SW480 (cell line): ENCODE results near the gene EIF5A.

Experiments
- DNase-seq: peaks from one replicate; pipeline ENCODE4 v3.0.0-alpha.2; 2016; ENCODE audit warnings: low spot score

EIF5A gene

DNA sequence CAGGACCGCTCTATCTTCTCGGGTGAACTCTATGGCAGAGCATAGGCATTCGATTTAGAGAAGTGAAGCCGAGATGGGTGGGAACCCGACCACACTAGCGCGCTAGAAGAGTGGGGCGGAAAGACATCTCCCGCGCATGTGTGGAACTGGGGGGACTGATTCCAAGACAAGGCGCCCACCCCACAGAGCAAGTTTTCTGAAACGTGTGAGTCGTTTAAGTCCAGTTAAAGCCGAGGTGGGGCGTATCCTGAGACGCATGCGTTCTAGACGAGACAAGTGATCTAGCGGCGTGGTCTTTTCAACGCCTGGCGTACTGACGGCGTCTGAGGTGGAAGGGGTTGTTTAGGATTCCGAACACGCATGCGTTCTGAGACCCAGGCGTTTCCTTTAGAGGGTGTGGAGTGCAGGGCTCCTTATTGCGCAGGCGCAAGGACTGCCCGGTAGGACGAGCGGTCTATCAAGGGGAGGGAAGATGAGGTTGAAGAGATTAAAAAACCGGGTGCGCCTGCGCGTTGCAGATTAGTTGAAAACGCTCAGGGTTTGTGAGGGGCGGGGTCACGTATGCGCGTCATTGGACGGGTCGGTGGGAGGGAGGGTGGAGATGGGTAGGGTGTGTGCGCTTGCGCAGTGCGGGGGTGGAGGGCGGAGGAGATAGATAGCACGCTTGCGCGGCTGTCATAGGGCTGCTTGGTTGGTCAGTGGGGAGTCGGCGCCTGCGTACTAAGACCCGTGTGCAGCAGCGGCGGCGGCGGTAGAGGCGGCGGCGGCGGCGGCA lies at the start of gene EIF5A:
Gene EIF5A, plus strand, starts transcription at position 718 of the 775 bp plus-strand sequence. CDS start 2,008 bp downstream, outside the sequence.
- peak; percentile 99 for DNase-seq

DNA sequence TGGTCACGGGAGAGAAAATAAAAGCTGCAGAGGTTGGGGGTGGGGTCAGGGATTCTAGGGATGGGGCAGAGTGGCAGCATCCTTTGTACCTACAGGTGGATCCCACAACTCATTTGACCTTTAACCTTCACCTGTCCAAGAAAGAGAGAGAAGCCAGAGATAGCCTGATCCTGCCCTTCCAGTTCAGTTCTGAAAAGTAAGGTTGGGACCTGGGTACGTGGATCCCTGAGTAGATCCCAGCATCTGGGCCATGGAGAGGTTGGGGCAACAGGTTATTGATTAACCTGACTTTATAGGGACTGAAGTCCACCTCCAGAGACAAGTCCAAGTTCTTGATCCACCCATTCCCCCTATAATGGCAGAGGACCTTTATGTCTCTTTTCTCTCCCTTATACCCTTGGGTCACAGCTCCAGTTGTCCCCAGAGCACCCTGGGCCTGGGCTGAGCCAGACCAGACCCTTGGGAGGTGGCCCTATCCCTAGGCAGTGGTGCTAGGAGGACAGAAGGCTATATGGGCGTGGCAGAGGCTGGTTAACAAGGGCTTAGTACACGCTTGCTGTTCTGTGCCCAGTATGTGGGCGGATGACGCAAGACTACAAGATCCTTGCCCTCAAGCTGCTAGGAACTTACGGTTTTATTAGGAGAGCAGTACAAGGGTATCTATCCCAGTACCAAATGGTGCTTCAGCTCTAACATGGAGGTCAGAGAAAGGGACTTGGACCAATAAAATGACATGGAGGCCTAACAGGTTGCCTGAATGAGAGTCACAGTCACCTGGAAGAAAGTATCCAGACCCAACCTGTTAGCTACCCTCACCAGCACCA lies 48.5 kb upstream of the EIF5A start:
- DNase-seq = peak; percentile 85

DNA sequence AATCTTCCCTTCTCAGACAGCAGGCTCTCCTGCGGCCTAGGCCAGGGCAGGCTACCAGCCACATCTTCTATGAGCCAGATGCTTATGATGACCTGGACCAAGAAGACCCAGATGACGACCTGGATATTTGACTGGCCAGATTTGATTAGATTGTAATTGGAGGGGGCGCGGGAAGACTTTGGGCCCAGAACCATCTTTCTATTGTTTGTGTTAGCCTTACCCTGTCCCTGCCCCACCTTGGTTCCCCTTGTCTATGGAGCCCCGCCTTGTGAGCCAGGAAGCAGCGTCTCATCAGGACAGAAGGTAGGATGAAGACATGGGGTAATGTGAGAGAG lies 47.9 kb upstream of the EIF5A start:
- DNase-seq = no peak

DNA sequence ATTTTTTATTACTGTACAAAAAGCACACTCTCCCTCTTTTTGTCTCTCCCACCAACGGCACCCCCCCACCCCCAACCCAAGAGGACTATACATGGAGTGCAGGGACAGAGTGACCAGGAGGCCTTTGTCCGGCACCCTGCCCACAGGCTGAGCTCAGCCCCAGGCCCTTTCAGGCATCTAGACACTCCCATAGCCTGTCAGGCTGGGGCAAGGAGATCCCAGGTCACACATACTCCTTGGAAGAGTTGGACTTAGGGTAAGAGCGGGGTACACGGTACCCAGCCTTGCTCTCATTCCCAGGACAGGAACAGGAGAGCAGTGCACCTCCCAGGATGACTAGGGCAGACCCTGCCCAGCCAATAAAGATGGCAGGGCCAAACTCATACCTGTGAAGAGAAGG lies 47.3 kb upstream of the EIF5A start:
- no peak for DNase-seq

DNA sequence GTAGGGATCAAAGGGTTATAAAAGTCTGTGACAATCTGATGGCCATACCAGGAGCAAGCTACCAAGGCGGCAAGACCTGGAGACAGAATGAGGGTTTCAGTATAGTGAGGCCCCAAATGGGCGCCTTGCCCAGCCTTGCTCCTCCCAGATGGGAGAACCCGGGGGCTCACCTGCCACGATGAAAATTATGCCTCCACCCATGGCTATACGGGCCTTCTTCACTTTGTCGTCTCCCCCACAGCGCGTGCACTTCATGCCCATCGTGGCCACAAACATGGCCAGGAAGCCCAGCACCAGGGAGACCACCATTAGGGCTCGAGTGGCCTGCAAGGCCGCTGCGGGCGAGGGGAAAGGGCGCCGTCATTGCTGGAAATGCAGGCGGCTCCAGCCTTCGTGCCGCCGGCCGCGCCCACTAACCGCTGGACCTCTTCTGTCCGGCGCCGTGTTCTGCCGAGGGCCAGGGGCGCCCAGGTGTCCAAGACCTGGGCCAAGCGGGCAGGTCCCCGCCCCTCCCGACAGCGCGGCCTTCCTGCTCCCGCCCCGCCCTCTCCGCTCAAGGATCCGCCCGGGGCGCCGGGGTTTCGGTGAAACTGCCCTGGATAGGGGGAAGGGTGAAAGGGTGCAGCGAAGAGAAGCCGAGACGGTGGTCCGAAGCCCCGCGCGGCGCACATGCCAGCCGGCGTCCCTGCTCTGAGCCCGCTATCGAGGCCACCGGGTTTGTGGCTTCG lies 46.6 kb upstream of the EIF5A start:
- peak; percentile 74 for DNase-seq

DNA sequence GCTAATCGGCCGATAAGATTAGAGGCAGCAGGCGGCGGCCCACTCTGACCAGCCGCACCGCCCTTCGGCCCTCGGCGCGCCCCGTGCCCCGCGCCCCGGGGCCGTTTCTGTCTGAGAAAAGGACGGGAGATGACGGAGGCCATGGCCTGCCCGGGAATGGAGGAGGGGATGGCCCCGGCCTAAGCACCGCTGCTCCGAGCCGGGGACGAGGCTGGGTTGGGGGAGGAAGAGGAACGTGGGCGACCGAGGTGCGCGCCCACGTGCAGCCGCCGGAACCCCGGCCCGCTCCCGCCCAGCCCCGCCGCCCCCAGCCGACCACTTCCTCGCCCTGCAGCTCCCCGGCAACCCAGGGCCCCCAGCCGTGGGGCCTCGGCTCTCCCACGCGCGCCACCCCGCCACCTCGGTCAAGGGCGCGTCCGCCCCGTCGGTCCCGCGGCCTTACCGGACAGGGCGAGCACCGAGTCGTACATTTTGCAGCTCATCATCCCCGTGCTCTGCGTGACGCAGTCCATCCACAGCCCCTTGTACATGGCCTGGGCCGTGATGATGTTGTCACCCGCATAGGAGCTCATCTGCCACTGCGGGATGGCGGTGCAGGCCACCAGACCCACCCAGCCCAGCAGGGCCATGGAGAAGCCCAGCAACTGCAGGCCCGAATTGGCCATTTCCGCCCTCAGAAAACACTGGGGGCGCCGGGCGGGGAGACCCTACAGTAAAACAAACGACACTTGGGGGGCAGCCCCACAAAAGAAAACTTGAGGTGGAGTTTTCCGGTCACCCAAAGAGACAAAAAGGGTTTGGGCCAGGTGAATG lies 45.8 kb upstream of the EIF5A start:
- DNase-seq = no peak

DNA sequence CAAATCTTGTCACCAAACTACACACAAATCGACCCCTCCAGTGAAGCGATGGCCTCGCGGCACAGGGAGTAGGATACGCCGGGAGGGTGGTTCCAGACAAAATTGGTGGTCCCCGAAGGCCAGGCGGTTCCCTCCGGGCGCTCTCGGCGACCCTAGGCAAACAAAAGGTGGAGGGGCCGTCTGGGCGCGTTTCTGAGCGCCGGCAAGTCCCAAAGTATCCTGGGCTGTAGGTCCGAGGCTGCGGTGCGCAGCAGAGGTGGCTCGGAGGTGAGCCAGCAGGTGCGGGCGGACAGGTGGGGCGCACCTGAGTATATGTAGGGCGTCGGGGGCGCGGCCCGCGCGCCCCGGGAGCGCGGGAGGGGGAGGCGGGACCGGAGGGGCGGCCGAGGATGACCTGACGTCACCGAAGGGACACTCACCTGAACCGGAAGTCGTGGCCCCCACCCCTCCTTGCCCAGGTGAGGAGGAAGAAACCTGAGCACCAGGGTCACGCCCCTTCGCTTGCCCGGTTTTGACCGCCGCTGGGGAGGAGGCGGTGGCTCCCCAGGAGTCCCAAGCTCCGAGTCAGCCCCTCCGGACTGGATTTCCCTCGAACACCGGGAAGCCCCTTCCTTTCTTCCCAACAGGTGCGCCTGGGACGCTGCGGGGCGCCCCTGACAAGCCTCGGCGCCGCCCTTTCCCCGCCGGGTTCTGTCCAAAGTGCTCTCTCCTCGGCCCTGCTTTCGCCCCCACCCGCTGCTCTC lies 45.1 kb upstream of the EIF5A start, which contains the start of gene CLDN7:
Gene CLDN7, minus strand, starts transcription at position 287 of the 743 bp plus-strand sequence. CDS start 435 bp downstream, outside the sequence.
- DNase-seq = peak; percentile 91

DNA sequence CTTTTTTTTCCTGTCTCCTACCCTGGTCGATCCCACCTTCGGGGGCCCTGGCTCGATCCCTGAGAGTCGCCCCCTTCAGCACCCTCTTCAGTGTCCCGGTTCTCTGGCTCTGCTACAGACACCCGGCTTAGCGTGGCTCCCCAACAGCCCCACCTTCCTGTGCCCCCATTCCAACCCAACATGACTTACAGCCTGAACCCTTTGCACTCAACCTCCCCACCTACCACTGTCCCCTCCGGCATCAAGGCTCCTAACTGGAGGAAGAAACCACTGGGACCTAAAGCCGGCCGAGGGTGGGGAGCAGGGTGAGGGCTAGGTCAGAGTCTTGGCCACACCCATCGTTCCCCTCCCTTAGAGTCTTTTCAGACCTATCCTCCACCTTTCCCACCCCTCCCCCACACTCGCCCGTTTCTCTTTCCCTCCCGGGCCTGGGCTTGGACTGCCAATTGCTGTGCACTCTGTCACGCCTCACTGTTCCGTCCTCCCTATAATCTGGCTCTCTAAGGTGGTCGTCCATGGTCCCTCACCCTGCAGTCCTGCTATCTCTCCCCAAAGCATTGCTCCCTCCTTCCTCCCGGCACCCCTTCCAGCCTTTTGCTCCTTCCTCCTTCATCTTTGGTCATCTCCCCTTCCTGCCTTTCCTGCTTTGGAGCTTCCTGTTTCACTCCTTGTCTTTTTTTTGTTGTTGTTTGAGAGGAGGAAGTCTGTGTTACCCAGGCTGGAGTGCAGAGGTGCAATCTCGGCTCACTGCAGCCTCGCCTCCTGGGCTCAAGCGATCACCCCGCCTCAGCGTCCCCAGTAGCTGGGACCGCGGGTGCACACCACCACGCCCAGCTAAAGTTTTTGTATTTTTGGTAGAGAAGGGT lies 44.3 kb upstream of the EIF5A start:
- DNase-seq = peak; percentile 74

DNA sequence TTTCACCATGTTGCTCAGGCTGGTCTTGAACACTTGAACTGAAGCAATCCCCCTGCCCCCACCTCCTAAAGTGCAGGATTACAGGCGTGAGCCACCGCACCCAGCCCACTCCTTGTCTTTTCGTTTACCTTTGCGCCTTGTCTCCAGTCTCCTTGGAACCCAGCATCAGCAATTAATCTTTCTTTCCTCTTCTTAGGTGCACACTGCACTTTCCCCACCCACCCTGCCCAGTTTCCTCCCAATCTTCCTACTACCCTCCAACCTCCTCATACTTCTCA lies 43.7 kb upstream of the EIF5A start:
- DNase-seq = no peak

DNA sequence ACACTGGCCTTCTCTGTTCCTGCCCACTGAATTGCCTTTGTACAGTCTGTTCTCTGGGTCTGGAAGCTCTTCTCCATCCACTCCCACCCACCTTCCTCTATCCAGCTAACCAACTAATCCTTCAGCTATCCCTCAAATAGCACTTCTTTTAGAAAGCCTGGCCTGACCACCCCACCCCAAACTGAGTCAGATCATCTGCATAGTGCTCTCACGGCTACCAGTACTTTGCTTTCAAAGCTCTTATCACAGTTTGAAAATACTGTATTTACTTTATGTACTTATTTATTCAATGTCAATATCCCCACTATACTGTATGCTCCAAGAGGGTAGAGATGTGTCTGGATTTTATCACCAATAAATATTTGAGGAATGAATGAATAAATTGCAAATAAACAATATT lies 40.6 kb upstream of the EIF5A start:
- DNase-seq = no peak

DNA sequence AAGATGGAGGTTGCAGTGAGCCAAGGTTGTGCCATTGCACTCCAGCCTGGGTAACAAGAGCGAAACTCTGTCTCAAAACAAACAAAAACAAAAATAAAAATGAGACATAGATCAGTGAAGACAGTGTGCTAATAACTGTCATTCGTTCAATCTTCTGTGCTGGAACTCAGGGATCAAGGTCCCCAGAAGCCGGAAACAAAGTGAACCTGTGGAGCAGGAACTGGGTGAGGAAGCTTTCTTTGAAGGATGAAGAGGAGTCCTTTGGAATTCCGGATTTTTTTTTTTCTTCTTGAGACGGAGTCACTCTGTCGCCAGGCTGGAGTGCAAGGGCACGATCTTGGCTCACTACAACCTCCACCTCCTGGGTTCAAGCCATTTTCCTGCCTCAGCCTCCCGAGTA lies 28.0 kb upstream of the EIF5A start:
- DNase-seq = no peak

DNA sequence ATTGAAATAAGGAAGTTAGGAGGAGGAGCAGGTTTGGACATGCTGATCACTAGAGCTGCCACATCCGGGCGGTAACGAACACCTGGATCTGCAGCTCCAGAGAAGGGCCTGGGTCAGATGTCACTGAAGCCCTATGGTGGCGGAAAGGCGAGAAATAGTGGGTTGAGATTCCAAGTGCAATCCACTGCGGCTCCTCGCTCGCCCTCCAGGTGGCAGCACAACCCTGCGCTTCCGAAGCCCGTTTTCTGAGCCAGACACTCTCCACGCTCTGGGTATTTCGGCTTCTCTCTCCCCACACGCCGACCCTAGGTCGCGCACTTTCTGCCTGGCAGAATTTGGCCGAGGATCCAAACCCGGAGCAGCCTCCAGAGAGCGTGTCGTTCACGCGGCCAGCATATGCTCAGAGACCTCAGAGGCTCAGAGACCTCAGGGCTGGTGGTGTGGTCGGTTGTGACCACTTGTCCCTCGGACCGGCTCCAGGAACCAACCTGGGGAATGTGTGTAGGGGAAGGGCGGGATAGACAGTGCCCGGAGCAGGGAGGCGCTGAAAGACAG lies 26.8 kb upstream of the EIF5A start:
- DNase-seq = peak; percentile 90

DNA sequence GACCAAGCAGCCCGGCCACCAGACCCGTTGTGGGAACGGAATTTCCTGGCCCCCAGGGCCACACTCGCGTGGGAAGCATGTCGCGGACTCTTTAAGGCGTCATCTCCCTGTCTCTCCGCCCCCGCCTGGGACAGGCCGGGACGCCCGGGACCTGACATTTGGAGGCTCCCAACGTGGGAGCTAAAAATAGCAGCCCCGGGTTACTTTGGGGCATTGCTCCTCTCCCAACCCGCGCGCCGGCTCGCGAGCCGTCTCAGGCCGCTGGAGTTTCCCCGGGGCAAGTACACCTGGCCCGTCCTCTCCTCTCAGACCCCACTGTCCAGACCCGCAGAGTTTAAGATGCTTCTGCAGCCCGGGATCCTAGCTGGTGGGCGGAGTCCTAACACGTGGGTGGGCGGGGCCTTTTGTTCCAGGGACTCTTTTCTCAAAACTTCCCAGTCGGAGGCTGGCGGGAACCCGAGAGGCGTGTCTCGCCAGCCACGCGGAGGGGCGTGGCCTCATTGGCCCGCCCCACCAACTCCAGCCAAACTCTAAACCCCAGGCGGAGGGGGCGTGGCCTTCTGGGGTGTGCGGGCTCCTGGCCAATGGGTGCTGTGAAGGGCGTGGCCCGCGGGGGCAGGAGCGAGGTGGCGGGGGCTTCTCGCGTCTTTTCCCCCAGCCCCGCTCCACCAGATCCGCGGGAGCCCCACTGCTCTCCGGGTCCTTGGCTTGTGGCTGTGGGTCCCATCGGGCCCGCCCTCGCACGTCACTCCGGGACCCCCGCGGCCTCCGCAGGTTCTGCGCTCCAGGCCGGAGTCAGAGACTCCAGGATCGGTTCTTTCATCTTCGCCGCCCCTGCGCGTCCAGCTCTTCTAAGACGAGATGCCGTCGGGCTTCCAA lies 26.1 kb upstream of the EIF5A start, which contains the start of gene SLC2A4:
Gene SLC2A4, plus strand, starts transcription at position 645 of the 879 bp plus-strand sequence. Its CDS starts 217 bp downstream, at position 862.
- DNase-seq = peak; percentile 94

DNA sequence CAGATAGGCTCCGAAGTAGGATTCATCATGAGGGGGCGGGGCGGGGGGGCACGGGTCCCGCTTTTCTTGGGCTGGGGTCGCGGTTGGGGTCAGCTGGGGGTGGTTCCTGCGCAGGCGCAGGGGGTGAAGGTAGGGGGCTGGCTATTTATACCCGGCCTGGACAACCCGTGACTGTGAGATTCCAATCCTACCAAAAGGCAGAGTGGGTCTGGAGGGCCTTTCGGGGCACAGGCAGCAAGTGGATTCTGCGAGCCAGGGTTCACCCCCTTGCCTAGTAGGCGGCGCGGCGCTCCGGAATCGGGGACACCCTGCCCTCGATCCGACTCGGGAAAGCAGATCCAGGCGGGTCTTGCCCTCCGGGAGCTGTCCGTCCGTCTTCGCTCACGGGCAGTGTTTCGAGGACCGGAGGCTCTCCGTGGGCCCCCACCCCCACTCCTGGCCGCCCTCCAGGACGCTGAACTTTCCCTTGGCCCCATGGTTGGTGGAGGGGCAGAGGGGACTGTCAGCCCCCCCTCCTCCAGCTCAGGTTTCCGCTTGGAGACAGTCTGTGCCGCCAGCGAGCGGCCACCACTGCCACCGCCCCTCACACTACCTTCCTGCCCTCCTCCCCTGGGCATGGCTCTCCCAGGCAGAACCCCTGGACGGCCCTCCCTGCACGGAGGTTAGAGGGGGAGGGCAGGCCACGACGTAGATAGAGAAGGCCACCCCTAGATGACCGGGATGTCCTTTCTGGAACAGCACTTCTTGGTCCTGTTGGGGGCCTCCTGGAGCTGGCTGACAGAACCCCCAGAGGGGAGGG lies 25.3 kb upstream of the EIF5A start:
- no peak for DNase-seq

DNA sequence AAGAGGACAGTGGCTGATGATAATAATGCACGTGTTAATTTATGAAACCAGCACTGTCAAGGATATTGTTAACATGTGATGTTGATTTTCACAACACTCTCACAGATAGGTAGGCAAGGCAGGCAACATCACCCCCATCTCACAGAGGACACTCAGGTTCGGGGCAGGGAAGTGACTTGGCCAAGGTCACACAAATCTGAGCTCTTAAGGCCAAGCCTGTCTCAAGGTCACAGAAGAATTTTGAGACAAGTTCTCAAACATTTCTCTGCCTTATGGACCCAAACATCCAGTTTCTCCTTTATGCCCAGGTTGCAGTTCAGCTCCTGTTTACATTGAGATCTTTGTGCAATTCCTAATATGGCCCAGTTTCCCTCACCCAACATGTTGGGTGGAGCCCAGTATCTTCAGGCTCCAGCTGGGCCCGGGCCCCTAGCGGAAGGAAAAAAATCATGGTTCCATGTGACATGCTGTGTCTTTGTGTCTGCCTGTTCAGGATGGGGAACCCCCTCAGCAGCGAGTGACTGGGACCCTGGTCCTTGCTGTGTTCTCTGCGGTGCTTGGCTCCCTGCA lies 24.6 kb upstream of the EIF5A start:
- DNase-seq = no peak

DNA sequence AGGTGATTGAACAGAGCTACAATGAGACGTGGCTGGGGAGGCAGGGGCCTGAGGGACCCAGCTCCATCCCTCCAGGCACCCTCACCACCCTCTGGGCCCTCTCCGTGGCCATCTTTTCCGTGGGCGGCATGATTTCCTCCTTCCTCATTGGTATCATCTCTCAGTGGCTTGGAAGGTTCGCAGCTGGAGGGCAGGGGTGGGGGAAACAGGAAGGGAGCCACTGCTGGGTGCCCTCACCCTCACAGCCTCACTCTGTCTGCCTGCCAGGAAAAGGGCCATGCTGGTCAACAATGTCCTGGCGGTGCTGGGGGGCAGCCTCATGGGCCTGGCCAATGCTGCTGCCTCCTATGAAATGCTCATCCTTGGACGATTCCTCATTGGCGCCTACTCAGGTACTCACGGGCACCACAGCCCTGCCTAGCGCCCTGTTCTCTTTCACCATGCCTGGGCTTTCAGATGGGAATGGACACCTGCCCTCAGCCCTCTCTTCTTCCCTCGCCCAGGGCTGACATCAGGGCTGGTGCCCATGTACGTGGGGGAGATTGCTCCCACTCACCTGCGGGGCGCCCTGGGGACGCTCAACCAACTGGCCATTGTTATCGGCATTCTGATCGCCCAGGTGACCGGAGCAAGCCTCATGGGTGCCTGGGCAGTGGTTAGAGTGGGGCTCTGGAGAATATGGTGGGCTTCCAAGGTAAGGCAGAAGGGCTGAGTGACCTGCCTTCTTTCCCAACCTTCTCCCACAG lies 23.8 kb upstream of the EIF5A start:
- DNase-seq = no peak

DNA sequence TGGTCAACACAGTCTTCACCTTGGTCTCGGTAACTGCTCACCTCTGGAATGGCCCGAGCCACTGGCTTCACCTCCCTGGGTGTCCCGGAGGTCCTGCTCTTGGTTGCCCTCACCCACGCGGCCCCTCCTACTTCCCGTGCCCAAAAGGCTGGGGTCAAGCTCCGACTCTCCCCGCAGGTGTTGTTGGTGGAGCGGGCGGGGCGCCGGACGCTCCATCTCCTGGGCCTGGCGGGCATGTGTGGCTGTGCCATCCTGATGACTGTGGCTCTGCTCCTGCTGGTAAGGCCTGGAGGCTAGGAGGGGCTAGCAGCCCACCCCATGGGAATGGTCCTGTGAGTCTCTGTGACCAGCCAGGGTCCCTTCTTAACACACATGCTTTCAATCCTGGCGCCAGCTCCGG lies 22.5 kb upstream of the EIF5A start:
- DNase-seq = no peak
